ENCODE results near the gene ARID4B. TPM values are rescaled to one million over a fixed set of nuclear protein-coding genes. Genes with fewer than 3 reads are reported as not detected.
"Not testable (repeated sequence)": the region's sequence is repeated elsewhere in the genome, so short reads cannot be mapped to it uniquely, and the experiment has no call there.

The ARID4B gene
- polyA plus RNA-seq, 1 donor (not counting 4 experiments of a cell fraction or from before 2014, with no cell fraction given) = 12.7 TPM

DNA sequence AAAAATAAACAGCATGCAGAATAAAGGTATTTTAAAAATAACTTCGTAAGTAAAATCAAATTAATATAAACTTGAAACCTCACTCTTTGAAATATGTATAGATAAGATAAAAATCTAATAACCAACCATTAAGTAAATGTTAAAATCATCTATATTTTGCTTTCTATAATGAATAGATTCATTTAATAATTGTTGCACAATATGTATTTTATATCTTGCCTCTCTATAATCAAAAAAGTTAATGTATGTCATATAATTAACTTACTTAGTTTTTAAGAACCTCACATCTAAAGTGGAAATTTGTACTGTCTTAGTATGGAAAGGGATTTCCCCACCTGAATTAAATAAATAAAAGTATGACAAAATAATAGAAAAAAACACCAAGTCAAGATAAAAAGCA is 124.6 kb downstream of the ARID4B start:
- Histone ChIP-seq H3K27ac (ENCODE audit: control insufficient read depth, insufficient read depth, low read length) (no peak overlapping the region), H3K4me3 (ENCODE audit: control insufficient read depth in 2 of 3, extremely low read depth in 1 of 3, insufficient read depth in 2 of 3, low read depth in 1 of 3, low read length in 3 of 3) (no peak overlapping the region), H3K4me2 (ENCODE audit: control insufficient read depth, extremely low read depth, insufficient read depth, low read depth, low read length) (no peak overlapping the region), H3K79me2 (ENCODE audit: control insufficient read depth, insufficient read depth, low read length) (no peaks in the 10 kb centered on the region), H3K36me3 (ENCODE audit: control insufficient read depth in 2 of 2, extremely low read depth in 1 of 2, insufficient read depth in 2 of 2, low read length in 2 of 2) (no peaks in the 10 kb centered on the region), H3K9ac (ENCODE audit: control insufficient read depth, extremely low read depth, insufficient read depth, low read length) (no peak overlapping the region), H3K9me1 (ENCODE audit: control insufficient read depth, extremely low read depth, insufficient read depth, low read length) (no peaks in the 10 kb centered on the region), H4K20me1 (ENCODE audit: control insufficient read depth, extremely low read depth, insufficient read depth, low read length) (no peaks in the 10 kb centered on the region), H3K9me3 (ENCODE audit: control insufficient read depth, low read depth, low read length) (no peaks in the 10 kb centered on the region), H3K4me1 (ENCODE audit: control insufficient read depth, extremely low read depth, insufficient read depth, low read length) (no peaks in the 10 kb centered on the region), H2AFZ (ENCODE audit: control insufficient read depth, low read length) (no peak overlapping the region), H3K27me3 (ENCODE audit: control insufficient read depth, extremely low read depth, insufficient read depth, low read length) (no peaks in the 10 kb centered on the region)
- TF ChIP-seq, protein P1, sequence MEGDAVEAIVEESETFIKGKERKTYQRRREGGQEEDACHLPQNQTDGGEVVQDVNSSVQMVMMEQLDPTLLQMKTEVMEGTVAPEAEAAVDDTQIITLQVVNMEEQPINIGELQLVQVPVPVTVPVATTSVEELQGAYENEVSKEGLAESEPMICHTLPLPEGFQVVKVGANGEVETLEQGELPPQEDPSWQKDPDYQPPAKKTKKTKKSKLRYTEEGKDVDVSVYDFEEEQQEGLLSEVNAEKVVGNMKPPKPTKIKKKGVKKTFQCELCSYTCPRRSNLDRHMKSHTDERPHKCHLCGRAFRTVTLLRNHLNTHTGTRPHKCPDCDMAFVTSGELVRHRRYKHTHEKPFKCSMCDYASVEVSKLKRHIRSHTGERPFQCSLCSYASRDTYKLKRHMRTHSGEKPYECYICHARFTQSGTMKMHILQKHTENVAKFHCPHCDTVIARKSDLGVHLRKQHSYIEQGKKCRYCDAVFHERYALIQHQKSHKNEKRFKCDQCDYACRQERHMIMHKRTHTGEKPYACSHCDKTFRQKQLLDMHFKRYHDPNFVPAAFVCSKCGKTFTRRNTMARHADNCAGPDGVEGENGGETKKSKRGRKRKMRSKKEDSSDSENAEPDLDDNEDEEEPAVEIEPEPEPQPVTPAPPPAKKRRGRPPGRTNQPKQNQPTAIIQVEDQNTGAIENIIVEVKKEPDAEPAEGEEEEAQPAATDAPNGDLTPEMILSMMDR (optimal IDR thresholded peaks at IDR 0.05 in 1 of 3, IDR thresholded peaks at IDR 0.05 in 1 of 3, conservative IDR thresholded peaks at IDR 0.05 in 1 of 3; ENCODE audit: extremely low read depth in 1 of 3, insufficient read depth in 2 of 3, low read length in 3 of 3) = no peak
- no peak for TF ChIP-seq EZH2 (IDR thresholded peaks at IDR 0.05; ENCODE audit: low read length)
- no peak for DNase-seq (ENCODE audit: low read depth, low spot score)
- dilution Hi-C loops (cut with MboI; ENCODE audit: extremely low pct_ligation_motif_present, low sequenced_read_pairs) = no loop called here
- no peak for FAIRE-seq

DNA sequence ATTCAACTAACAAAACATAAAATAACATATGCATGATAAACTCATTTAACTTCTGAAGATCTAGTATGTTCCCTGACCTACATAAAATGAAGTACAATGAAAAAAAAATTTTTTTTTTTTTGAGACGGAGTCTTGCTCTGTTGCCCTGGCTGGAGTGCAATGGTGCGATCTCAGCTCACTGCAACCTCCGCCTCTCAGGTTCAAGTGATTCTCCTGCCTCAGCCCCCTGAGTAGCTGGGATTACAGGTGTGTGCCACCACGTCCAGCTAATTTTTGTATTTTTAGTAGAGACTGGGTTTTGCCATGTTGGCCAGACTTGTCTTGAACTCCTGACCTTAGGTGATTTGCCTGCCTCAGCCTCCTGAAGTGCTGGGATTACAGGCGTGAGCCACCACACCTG is 125.5 kb downstream of the ARID4B start:
- FAIRE-seq; H3K79me2 ChIP-seq (ENCODE audit: control insufficient read depth, insufficient read depth, low read length); H3K4me2 ChIP-seq (ENCODE audit: control insufficient read depth, extremely low read depth, insufficient read depth, low read depth, low read length); H3K9me3 ChIP-seq (ENCODE audit: control insufficient read depth, low read depth, low read length); H3K36me3 ChIP-seq (ENCODE audit: control insufficient read depth in 2 of 2, extremely low read depth in 1 of 2, insufficient read depth in 2 of 2, low read length in 2 of 2); H3K27ac ChIP-seq (ENCODE audit: control insufficient read depth, insufficient read depth, low read length); dilution Hi-C loops (cut with MboI; ENCODE audit: extremely low pct_ligation_motif_present, low sequenced_read_pairs); H3K9ac ChIP-seq (ENCODE audit: control insufficient read depth, extremely low read depth, insufficient read depth, low read length); H2AFZ ChIP-seq (ENCODE audit: control insufficient read depth, low read length); DNase-seq (ENCODE audit: low read depth, low spot score); H4K20me1 ChIP-seq (ENCODE audit: control insufficient read depth, extremely low read depth, insufficient read depth, low read length); H3K9me1 ChIP-seq (ENCODE audit: control insufficient read depth, extremely low read depth, insufficient read depth, low read length); H3K4me1 ChIP-seq (ENCODE audit: control insufficient read depth, extremely low read depth, insufficient read depth, low read length); H3K4me3 ChIP-seq (ENCODE audit: control insufficient read depth in 2 of 3, extremely low read depth in 1 of 3, insufficient read depth in 2 of 3, low read depth in 1 of 3, low read length in 3 of 3); H3K27me3 ChIP-seq (ENCODE audit: control insufficient read depth, extremely low read depth, insufficient read depth, low read length): not testable (repeated sequence)

DNA sequence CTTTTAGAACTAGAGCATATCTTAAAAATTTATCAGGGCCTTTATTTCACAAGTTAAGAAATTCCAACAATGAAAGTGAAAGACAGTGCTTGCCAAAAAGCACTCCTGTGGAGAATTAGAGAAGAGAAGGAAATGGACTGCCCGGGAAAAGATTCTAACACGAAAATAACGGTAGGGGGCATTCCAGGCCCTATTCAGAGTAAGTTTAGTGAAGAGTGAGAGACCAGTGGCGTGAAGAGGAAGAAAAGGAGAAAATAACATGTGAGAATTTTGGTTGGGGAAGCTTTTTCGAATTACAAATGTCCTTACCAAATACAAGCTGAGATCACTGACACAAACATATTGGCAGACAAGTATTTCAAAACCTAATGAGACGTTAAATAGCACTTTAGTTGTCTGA is 128.5 kb downstream of the ARID4B start:
- dilution Hi-C loops (cut with MboI; ENCODE audit: extremely low pct_ligation_motif_present, low sequenced_read_pairs) = no loop called here
- Histone ChIP-seq H3K4me3 (ENCODE audit: control insufficient read depth in 2 of 3, extremely low read depth in 1 of 3, insufficient read depth in 2 of 3, low read depth in 1 of 3, low read length in 3 of 3) (no peak overlapping the region), H3K27ac (ENCODE audit: control insufficient read depth, insufficient read depth, low read length) (no peak overlapping the region), H3K9me1 (ENCODE audit: control insufficient read depth, extremely low read depth, insufficient read depth, low read length) (no peaks in the 10 kb centered on the region), H3K4me1 (ENCODE audit: control insufficient read depth, extremely low read depth, insufficient read depth, low read length) (no peaks in the 10 kb centered on the region), H2AFZ (ENCODE audit: control insufficient read depth, low read length) (no peak overlapping the region), H3K27me3 (ENCODE audit: control insufficient read depth, extremely low read depth, insufficient read depth, low read length) (no peaks in the 10 kb centered on the region), H3K36me3 (ENCODE audit: control insufficient read depth in 2 of 2, extremely low read depth in 1 of 2, insufficient read depth in 2 of 2, low read length in 2 of 2) (no peaks in the 10 kb centered on the region), H3K4me2 (ENCODE audit: control insufficient read depth, extremely low read depth, insufficient read depth, low read depth, low read length) (no peak overlapping the region), H3K79me2 (ENCODE audit: control insufficient read depth, insufficient read depth, low read length) (no peaks in the 10 kb centered on the region), H3K9ac (ENCODE audit: control insufficient read depth, extremely low read depth, insufficient read depth, low read length) (no peak overlapping the region), H3K9me3 (ENCODE audit: control insufficient read depth, low read depth, low read length) (no peaks in the 10 kb centered on the region), H4K20me1 (ENCODE audit: control insufficient read depth, extremely low read depth, insufficient read depth, low read length) (no peaks in the 10 kb centered on the region)
- TF ChIP-seq EZH2 (IDR thresholded peaks at IDR 0.05; ENCODE audit: low read length) = no peak
- TF ChIP-seq, protein P1 (optimal IDR thresholded peaks at IDR 0.05 in 1 of 3, IDR thresholded peaks at IDR 0.05 in 1 of 3, conservative IDR thresholded peaks at IDR 0.05 in 1 of 3; ENCODE audit: extremely low read depth in 1 of 3, insufficient read depth in 2 of 3, low read length in 3 of 3) = no peak
- no peak for DNase-seq (ENCODE audit: low read depth, low spot score)
- no peak for FAIRE-seq

Measured in keratinocyte (primary cell).